GM18520 (cell line): ENCODE results near the gene VEZF1.

ENCODE experiments used
- ATAC-seq: cut with Tn5 transposase; IDR thresholded peaks from one replicate; pipeline ENCODE4 v1.9.1; 2021; ENCODE audit not compliant: unreplicated experiment

VEZF1 gene, protein sequence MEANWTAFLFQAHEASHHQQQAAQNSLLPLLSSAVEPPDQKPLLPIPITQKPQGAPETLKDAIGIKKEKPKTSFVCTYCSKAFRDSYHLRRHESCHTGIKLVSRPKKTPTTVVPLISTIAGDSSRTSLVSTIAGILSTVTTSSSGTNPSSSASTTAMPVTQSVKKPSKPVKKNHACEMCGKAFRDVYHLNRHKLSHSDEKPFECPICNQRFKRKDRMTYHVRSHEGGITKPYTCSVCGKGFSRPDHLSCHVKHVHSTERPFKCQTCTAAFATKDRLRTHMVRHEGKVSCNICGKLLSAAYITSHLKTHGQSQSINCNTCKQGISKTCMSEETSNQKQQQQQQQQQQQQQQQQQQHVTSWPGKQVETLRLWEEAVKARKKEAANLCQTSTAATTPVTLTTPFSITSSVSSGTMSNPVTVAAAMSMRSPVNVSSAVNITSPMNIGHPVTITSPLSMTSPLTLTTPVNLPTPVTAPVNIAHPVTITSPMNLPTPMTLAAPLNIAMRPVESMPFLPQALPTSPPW

DNA sequence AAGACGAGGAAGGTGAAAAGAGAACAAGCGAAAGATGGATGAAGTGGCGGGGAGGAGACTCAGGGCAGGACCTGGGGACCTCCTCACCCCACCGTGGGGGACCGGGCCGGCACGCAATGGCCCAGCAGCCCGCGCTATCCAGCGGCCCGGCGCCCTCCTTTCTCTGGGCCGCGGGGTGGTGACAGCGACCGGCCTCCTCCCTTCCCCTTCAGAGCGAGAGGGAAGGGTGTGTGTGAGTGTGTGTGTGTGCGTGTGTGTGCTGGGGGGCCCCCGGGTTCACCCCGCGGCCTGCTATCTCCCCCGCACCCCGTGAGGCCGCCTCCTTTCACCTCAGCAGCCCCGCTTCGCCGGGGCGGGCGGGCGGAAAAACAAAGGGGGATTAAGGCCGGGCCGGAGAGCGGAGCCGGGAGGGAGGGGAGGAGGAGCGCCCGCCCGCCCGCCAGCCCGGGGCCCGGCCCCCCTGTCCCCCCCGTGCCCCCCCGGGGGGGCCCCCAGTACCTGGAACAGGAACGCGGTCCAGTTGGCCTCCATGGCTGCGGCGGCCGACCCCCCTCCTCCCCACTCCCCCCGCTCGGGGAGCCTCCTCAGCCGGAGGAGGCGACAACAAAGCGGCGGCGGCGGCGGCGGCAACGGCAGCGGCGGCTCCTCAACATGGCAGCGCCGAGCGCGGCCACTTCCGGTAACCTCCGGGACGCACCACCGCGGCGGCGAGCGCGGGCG is at the start of gene VEZF1:
Gene VEZF1 (minus strand): TSS at position 674 of the 720 bp plus-strand sequence. CDS start 143 bp downstream, at position 531.
- peak; percentile 41 for ATAC-seq

DNA sequence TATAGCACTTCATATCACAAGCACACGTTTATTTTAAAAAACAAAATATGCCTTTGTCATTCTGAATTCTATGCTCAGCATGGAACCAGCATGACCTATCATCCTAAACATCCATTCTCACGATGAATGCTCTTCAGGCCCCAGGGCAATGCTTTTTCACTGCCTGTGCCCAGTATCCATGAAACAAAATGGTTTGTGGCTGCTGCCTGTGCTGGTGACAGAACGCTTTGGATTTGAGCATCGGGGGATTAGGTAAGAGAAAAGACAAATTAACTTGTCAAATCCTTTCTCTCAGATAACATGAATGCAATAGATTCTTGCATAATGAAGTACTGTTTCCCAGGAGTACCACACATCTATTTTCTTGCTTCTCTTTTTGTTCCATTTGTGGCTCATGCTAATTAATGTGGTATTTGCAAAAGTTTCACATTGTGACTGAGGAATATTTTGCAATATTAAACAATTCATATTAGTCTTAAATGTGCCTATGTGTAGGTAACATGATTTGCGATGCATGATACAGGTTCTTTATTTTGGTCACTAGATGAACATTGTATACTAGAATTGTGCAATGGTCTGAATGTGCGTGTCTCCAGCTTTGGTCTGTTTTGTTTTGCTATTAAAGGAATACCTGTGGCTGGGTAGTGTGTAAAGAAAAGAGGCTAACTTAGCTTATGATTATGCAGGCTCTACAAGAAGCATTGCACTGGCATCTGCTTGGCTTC is 44.8 kb upstream of the VEZF1 start:
- ATAC-seq: no peak

DNA sequence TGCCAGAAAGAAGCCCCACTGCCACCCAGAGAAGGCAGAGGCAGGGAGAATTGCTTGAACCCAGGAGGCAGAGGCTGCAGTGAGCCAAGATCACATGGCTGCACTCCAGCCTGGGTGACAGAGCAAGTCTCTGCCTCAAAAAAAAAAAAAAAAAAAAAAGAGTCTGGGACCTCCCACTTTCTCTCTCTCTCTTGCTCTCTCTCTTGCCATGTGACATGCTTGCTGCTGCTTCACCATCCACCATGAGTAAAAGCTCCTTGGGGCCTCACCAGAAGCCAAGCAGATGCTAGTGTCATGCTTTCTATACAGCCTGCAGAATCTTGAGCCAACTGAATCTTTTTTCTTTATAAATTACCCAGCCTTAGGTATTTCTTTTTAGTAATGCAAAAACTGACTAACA is 40.5 kb upstream of the VEZF1 start:
- ATAC-seq: no peak

DNA sequence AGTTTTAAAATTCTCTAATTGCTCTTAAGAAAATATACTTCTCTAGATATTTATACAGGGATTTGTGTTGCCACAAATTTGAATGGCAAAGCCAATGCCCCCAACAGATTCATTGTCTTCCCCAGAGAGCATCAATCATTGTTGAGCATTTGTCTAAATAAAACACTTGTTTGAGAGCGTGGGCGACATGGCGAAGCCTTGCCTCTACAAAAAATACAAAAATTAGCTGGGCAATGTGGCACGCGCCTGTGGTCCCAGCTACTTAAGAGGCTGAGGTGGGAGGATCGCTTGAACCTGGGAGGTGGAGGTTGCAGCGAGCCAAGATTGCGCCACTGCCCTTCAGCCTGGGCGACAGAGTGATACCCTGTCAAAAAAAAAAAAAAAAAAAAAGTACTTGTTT is 32.3 kb upstream of the VEZF1 start:
- ATAC-seq: no peak

DNA sequence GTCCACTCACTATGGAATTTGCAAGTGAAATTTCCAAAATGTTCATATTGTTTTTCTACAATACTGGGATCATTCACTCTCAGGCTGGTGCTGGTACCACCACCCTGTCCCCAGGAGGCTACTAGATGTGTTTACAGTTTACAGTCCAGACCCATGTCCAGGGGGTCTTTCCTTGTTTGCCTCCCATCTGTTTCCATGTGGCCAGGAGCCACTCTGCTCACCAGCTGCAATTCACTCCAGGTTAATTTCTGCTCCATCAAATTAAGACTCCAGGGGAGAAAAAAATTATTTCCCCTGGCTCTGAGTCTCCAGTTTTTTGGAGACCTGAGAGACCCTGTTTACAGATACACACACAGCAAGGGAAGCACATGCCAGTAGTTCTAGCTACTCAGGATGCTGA is 31.5 kb upstream of the VEZF1 start:
- no peak for ATAC-seq

DNA sequence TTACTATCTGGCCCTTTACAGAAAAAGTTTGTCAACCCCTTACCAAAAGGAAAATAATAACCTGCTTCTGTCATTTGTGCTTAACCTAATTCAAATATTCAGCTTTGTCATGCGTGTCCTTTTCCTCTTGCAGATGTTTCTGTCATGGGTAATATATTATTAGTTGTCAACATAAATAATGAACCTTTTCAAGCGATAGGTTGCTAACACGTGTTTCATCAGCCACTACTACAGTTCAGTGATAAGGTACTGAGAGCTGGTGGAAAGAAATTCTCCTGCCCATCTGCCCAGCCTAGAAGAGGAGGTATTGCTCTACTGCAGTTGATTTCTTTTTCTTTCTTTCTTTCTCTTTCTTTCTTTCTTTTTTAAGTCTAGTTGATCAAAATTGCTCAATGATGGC is 31.0 kb upstream of the VEZF1 start:
- ATAC-seq: no peak

DNA sequence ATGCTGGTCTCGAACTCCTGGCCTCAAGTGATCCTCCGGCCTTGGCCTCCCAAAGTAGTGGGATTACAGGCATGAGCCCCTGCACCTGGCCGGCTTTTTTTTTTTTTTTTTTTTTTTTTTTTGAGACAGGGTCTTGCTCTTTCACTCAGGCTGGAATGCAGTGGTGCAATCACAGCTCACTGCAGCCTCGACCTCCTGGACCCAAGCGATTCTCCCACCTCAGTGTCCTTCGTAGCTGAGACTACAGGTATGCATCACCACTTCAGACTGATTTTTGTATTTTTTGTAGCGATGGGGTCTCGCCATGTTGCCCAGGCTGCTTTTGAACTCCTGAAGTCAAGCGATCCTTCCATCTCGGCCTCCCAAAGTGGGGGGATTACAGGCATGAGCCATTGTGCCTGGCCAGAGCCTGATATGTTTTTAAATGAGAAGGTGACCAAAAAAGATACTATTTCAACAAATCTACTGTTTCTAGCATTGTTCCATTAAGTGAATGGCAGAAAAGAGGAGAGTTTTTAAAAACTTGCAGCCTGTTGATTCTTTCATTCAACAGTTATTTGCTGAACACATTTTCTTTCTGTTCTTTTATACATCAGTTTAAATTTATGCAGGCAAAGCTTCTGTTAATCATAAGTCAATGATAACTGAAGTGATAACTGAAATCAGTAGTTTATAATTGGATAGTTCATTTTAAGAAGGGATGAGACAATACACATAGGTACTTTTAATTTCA is 22.2 kb upstream of the VEZF1 start:
- no peak for ATAC-seq

DNA sequence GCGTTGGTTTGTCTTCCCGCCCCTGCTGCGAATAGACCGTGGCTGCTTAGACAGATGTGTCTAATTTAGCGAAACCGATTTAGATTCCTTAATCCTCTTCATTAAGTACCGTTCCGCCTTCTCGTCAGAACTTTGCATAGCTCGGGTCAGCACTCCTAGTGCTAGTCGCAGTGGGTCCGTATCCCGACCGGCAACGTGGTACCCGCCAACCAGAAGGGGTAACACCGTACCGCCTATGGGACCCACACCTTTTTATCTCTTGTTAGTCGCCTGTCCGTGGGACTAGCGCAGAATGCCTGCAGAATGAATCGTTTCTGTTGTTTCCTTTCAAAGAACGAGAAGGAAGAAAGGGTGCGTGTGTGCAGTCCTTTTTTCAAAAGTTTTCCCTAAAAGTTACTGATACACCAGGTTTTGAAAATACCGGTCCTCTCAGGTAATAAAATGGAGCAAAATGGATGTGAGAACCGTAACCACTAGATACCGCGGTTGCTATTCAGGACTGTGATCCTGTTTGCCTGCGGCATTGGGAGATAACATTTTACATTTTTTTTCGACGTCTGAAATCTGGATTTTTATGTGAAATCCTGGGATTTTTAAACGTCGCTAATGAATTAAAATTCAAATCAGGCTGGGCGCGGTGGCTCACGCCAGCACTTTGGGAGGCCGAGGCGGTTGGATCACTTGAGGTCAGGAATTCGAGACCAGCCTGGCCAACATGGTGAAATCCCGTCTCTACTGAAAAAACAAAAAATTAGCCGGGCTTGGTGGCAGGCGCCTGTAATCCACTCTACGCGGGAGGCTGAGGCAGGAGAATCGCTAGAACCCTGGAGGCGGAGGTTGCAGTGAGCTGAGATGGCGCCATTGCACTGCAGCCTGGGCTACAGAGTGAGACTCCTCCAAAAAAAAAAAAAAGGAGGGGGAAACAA is 20.0 kb upstream of the VEZF1 start:
- ATAC-seq: peak; percentile 16

DNA sequence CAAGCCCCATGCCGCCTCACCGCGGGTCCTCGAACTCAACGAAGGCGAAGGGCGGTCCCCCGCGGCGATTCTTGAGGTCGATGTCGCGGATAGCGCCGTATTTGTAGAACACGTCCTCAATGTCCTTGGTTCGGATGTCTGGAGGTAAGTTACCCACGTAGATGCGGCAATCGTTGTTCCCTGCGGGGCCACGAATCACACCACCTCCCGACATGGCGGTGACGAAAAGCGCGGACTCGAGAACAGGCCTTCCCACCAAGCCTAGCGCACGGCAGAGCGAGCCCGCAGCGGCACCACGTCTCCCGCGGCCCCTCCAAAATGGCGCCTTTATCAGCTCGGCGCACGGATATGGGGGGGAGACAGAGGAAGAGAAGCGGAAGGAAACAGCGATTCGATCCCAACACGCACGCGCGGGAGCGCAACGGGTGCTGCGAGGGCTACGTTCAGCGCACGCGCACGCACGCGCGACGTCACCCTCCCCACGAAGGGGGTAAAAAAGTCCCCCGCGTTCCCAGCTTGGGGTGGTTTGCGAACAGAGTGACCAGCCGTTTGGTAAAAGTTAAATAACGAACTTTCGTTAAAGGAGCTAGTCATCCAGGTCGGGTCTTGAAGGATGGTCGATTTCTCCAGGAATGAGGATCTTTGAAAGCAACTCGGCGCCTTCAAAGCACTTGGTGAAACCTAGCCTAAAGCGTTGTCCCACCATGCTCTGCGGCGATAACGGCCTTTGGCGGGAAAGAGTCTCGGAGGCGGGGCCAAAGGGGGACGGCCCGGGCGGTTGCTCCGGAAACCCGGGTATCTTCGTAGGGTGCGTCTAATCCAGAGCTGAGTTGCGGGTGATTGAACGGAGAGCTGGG is 19.1 kb upstream of the VEZF1 start, which contains the start of gene SRSF1:
Gene SRSF1 (minus strand): TSS at position 323 of the 857 bp plus-strand sequence. CDS start 109 bp downstream, at position 214.
- ATAC-seq: peak; percentile 80

DNA sequence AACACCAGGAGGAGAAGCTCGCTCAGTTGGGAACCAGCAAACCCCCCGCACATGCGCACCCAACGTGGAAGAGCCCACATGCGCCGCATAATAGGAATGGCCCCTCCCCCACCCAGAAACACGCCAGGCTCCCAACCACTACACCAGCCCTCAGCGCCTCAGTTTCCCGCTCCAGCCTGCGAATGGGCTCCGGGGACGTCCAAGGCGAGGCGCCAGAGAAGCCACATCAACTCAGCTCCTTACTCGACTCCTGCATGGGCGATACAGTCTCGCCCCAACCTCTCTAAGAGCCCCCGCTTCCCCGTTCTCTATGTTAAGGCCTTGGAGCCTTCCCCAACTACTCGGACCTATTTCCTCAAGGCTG is 18.5 kb upstream of the VEZF1 start:
- no peak for ATAC-seq

DNA sequence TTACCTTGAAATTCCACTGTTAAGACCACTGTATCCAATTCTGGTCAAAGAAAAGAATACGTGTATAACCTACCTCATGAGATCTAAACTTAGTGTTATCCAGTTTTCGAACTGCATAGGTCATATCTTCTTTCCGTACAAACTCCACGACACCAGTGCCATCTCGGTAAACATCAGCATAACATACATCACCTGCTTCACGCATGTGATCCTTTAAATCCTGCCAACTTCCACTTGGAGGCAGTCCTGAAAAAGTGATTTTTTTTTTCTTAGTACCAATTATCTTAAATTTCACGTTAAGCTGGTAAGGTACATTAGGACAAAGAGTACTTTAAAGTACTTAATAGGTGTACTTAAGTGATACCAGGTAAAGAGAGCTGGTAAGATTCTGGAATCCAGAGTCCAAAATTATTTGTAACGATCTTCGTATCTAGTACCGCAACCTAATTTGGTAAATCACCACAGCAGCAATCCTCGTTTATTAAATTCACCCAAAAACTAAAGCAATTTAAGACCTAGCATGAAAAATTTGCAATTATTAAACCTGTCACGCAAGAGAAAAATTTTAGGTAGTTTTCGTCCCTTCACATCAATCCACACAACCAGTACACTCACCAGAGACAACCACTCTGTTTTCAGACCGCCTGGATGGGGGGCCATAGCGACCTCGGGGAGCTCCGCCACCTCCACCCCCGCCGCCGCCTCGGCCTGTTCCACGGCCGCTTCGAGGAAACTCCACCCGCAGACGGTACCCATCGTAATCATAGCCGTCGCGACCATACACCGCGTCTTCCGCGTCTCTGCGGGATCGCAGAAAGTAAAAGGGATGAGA is 17.9 kb upstream of the VEZF1 start:
- ATAC-seq: no peak

DNA sequence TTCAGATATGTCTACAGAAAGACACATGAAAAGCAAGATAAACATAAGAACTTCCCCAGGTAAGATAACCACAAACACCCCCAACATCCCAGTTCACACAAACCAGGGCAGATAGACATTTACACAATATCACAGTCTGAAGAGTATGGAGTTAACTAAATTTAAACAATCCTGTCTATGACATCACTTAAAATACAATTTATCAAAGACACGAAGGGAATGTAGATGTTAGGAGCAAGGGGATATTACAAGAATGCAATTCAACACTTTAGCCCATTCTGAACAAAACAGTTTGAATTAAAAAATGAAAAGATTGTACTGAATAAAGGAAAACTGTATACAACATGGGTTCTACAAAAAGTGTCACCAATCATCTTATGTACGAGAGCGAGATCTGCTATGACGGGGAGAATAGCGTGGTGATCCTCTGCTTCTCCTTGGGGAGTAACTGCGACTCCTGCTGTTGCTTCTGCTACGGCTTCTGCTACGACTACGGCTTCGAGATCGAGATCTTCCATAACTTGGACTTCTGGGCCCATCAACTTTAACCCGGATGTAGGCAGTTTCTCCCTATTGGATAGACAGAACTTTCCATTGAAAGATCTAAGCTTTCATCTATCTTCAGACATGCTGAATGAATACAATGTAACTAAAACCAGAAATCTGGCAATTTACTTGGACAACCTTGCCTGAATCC is 17.1 kb upstream of the VEZF1 start:
- no peak for ATAC-seq

DNA sequence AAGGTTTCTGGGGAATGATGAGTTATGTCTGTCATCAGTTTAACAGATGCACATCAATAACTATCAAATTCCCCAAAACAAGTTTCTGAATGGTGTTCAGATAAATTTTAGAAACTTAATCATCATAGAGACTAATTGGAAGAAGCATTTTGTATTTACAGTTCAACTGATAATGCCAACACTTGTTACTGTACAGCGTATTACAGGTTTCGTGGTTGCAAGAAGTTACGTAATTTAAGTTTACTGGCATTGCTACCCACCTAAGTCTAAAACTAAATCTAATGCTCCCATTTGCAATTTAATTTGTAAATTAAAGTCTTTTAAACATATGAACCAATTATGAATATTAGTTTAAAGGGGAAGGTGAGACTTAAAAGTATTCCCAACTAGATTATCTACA is 16.0 kb upstream of the VEZF1 start:
- ATAC-seq: no peak

DNA sequence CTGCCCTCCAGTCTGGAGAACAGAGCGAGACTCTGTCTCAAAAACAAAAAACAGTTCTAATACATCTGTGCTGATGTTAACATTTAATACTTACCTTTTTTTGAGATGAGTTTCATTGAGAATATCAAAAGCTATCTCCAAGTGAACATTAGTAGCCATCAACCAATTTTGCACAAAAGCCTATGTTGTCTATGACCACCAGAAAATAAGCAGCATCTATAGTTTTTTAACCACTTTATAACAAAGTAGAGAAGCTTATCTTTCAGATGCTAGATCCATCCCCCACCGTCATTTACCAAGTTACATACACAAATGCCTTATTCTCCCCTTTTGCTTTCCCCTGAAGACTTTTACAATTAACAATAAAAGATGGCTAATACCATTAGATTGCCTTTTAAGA is 14.9 kb upstream of the VEZF1 start:
- no peak for ATAC-seq

DNA sequence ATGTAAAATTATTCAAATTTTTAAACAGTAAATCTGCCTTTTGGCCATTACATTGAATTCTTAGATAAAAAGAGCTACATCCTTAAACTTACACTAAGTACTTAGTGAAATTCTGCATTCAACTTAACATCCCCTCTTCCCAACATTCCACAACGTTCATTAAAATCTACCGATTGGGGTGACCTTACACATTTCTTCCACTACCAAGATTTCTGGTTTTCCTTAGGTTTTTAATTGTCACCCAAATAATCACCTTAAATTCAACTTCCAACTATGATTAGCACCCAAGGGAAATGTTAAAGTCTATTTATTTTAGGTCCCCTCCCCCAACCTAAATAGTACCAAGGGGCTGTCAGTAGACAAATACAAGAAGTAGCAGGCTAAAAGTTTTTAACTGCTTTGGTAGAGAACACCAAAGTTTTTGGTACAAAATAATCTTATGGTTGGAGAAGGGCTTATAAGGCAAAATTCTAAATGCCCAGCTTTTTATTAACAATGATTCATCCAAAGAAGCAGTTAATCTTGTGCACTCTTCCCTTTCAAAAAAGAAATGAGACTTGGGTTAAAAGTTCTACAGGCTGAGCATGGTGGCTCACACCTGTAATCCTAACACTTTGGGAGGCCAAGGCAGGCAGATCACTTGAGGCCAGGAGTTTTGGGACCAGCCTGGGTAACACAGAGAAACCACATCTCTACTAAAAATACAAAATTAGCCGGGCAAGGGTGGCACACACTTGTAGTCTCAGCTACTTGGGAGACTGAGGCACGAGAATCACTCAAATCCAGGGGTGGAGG is 14.3 kb upstream of the VEZF1 start:
- ATAC-seq: no peak

DNA sequence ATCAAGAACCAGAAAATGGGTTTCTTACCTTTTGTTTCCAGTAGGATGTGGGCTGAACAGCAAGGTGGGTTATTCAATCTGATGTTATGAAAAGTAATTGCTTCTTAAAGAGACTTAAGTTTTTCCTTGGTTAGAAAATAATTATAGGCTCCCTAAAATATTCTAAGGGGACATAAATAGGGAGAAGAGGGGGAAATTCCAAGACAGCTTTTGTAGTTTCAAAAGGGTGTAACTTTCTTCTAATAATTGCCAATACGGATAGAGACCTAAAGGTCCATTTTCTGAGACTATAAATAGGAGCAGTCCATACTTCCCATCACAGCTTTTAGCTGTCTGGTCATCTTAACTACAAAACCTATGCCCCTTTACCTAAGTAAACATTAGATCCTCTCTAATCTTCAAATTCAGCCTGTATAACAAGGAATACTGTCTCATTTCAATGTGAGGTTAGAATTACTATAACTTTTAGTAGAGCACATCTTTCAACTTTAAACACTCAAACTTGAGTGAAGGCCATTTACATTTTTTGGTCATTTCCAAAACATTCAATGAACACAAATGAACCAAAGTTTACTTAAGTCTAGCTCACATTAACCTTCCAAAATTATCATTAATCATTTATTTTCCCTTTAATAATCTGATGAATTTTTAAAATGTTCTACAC is 13.5 kb upstream of the VEZF1 start:
- no peak for ATAC-seq
